CD4-positive, alpha-beta T cell treated with Interleukin-4 for 1 hour (primary cell): ENCODE data around the gene CCDC174.
"Not testable (repeated sequence)": the region's sequence is repeated elsewhere in the genome, so short reads cannot be mapped to it uniquely, and the experiment has no call there.

Experiments used
- DNase-seq, 2 donors: peaks; one replicate each; pipeline ENCODE4 v3.0.0-alpha.2; 2020 to 2022

Gene CCDC174

GRCh38 chr3:14627815-14628214, 23.7 kb upstream of the CCDC174 start:
- no peak for DNase-seq

DNA sequence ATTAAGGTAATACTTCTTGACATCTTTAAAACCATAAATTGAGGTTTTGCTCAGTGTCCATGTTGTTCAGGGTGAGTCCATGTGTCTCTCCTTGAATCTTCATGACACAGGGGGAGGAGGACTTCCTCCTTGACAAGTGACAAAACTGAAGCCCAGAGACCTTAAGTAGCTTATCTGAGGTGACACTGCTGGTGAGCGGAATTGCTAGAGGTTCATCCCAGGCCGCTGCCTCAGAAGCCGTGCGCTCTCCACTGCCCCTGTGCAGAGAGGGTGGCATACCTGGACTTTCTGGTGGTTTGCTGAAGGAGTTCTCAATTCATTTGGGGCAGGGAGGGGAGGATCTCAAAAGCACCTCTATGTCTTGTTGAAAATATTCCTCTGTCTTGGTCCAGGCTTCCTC, 23.2 kb upstream of the CCDC174 start:
- no peak for DNase-seq

DNA sequence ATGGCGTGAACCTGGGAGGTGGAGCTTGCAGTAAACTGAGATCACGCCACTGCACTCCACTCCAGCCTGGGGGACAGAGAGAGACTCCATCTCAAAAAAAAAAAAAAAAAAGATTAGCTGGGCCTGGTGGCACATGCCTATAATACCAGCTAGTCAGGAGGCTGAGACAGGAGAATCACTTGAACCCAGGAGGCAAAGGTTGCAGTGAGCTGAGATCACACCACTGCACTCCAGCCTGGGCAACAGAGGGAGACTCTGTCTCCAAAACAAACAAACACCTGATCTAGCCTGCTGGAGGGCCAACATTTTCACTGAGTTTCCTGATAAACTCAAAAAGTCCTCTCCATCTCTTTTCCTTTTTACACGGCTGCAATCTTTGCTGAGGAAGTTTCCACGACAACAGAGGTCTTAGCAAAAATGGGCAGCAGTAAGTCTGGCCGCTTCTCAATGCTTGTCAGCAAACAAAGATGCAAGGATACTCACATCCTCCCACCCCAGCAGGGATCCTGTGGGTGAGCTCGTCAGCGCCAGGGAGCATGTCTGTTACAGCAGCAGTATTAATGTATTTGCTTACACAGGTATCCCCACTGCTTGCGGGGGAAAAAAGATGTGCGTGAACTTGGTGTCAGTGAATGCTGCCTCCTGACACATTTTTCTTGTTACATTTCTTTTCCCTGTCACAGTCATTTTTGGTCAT, 21.0 kb upstream of the CCDC174 start:
- no peak for DNase-seq

GRCh38 chr3:14631101-14631497, 20.5 kb upstream of the CCDC174 start:
- DNase-seq, result no peak

DNA sequence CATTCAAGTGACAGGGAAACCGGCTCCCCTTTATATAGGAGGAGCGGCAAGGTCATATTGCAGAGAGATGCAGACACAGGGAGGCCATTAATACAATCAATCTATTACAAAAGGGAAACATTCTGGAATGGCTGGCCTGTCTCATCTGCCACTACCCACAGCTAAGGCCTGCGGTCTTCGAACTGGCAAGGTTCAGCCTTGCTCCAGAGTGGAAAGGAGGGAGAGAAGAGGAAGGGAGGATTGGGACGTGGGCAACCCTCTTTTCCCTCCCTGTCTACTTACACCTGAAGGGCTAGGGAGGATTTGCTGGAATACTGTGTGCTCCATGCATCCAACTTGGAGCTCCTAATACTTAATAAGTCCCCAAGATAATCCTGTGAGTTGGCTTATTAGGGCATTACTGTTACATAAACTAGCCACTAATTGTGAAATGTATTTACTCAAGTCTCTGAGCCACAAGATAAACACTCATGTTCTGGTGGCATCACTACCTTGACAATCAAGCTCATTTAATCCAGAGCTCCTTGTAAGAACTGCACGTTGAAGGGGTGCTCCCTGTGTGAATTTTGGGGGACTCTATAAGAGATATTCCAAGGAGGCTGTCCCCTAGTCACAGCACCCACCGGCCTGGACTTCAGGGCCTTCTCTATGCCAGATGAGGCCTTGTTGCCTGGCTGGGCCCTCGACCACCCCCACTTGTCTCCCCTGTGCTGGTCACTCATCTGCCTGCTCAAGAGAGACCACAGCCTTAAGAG, 19.7 kb upstream of the CCDC174 start:
- DNase-seq, result no peak

DNA sequence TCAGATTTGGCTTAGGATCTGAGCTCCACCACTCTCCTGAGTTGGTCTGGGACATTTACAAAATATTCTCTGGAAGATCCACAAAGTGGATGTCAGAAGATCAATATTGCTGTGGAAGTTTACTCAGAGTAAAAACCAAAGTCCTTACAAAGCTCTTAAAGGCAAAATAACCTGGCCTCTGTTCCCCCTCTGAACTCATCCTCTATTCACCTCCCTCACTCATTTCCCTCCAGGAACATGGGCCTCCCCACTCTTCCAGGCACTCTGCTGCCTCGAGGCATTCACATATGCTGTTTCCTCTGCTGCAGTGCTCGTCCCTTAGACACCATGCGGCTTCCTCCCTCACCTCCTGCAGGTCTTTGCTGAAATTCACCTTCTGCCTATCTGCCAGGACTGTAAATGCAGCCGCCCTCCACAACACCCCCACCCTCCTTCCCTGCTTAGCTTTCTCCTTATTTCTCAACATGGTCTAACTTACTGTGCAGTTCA, 19.1 kb upstream of the CCDC174 start:
- DNase-seq, result no peak

DNA sequence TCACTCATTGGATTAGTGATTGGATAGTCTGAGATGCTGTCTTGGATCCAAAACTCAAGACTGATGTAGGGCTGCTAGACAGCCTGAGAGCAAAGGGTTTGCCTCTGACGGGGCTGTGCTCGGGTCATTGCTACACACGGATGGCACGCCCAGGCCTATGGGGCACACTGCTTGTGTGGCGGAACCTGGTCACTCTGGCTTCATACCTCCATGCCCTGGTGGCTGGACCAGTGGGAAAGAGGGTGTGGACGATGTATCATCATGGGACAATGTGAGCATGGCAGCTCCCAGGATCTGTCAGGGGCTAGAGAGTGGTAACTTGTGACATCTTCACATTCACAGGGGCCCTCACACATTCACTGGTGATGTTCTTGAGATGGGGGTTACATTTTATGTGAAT, 18.1 kb upstream of the CCDC174 start:
- no peak for DNase-seq

DNA sequence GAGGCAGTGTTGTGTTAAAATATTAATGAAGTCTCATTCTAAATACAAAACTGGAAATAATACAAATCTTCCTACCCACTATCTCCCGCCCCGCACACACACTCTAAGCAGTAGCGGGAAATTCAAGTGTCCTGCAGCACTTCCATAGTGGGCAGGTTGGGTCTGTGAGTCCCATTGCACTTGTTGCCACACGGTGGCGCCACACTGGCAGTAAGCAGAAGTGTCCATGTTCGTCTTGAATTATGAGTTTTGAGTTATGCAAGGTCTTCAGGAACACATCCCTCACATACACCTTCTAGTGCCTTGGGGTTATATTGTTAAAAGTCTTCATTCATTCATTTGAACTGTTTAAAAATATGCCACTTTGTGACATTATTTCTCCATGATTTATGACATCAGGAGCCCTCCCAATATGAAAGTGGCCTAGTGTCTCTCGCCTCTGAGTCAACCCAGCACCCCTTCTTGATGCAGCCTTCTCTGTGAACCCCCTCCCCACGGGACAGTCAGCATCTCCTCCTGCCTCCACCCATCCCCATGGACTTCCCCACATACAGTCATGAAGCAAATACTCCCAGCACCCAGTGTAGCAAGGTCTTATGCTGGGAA, 17.6 kb upstream of the CCDC174 start:
- peak; percentile 57 to 63 for DNase-seq

GRCh38 chr3:14634763-14635400, 16.7 kb upstream of the CCDC174 start:
- no peak for DNase-seq

DNA sequence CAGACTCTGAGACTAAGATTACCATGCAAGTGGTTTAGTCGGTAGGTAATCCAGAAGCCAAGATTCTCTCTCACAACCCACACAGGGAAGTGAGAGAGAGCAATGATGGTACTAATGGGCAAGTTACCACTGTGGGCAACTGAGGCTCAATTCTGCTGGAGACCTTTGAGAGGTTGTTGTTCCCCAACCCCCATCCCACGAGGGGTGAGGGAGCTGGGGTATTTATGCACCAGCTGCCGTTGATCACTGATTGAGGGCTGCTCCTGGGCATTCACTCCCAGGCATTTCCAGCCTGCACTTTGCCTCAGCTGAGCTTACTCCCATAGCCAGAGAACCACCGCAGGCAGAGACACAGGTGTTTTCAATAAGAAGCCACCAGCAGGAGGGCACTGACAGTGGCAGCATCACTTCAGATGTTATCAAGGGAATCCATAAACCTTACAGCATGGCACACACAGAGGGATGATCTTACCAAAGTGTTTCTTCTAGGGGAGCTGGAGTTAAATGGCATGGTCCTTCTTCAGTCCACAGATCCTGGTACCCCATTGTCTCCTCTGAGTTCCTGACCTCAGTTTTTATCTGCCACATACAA, 15.0 kb upstream of the CCDC174 start:
- no peak for DNase-seq

DNA sequence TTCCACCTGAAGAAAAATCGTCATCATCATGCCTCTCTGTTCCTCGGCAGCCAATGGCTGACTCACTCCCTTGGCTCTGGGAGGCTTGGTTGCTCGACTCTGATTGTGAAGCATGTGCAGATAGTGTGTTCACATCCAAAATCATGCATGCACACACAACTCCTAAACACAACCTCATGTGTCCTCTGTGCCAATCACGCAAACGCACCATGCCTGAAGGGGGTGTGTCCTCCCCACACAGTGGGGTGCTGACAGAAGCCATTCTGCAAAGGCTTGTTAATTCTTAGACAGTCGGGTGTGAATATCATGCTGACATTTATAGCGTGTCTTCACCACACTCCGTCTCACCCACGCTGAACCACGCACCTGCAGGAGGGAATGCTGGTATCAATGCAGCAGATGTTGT, 11.4 kb upstream of the CCDC174 start:
- DNase-seq, result no peak

DNA sequence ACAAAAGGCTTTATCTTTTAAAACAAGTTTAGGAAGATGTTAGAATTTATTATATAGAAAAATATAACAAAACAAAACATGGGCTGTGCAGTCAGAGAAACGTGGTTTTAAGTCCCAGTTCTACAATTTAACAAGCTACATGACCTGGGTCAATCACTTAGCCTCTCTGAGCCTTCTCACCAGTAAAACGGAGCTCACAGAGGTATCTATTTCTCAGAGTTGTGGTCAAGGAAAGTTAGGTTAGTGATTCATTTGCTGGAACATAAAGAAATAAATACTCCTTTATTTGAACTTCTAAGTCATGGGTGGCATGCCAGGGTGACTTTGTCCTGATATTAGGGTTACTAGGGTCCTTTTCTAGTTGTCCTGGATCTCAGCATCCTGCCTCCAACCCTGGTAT, 10.8 kb upstream of the CCDC174 start:
- no peak for DNase-seq

DNA sequence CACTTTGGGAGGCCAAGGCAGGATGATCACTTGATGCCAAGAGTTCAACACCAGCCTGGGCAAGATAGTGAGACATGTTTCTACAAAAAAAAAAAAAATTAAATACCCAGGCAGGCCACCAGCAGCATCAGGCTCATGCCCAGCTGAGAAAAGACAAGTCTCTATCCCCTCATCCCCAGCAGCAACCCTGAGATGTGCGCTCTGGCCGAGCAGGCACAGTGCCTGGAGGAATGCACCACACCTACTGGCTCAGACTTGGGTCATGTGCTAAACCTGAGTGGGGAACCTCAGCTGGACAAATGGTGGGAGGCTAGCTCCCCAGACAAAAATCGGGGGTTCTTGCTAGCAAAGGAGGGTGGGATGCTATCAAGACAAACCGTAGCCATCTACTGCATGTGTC, 10.2 kb upstream of the CCDC174 start:
- DNase-seq, result no peak

DNA sequence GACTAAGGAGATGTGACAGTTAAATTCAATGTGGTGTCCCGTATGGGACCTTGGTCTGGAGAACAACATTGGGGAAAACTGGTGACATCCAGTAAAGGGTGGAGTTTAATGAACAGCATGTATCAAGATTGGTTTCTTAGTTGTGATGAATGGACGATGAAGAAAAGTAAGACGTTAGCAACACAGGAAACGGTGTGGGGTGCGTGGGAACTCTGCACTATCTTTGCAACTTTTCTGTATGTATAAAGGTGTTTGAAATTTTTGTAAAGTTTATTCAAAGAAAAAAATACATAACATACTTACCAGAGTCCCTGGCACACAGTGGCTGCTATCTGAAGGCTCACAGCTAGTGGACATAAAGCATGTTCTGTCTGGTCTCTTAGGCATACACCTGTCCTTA, 6.1 kb upstream of the CCDC174 start:
- no peak for DNase-seq

DNA sequence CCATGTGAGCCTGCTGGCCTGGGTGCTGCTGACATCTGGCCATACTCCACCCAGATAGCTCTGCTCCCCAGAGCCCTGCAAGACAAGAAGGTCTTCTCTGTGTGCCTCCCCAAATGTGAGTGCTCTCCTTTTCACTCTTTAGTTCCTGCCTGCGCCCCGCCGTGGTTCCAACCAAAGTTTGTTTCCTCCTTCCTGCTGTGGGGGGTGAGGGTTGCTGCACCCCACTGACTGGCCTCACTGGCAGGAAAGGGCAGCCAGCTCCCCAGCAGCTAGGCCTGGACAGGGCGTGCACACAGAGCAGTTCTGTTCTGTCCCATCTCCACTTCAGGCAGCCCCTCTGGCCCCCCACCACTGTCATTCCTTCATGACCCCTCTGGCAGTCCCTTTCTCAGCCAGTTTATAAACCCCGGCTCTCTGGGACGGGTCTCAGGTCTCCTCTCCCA, 5.4 kb upstream of the CCDC174 start:
- no peak for DNase-seq

- DNase-seq, result no peak
These were observed 4.8 kb upstream of the CCDC174 start for GRCh38 chr3:14646589-14647413.

- DNase-seq, result no peak
These were observed 3.3 kb upstream of the CCDC174 start for GRCh38 chr3:14647976-14648955.

GRCh38 chr3:14649466-14649865, 2.1 kb upstream of the CCDC174 start:
- DNase-seq, result no peak

- no peak for DNase-seq
These were observed 1.4 kb upstream of the CCDC174 start for GRCh38 chr3:14650193-14650592.

DNA sequence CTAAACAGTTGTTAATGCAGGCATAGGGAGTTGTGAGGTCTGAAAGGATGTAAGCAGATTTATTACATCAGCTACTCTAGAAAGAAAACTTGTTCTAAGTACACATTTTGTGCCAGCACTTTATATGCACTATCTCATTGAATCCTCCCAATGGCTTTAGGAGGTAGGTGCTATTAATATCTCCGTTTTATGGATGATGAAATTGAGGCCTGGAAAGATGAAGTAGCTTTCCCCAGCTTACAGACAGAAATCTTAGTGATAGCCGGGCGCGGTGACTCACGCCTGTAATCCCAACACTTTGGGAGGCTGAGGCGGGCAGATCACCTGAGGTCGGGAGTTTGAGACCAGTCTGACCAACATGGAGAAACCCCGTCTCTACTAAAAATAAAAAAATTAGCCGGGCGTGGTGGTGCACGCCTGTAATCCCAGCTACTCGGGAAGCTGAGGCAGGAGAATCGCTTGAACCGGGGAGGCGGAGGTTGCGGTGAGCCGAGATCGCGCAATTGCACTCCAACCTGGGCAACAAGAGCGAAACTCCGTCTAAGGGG, 872 bp downstream of the CCDC174 start:
- not testable (repeated sequence) for DNase-seq

DNA sequence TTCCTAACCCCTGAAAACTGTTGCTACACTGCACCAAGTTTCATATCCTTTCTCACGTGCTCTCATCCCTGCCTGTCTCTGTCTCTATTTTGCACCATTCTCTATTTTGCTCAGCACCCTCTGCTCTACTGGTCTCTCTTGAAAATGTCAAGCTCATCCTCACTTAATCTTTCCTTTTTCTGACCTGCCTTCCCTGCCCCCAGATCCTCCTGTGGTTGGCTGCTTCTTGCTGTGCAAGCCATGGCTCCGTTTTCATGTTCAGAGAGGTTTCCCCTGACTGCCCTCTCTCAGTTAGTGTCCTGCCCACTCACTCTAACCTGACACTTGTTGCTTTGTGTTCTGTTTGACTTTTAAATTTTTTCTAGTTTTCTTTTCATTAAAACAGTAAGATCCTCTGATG, 6.0 kb downstream of the CCDC174 start:
- no peak for DNase-seq
